Tongue (tissue), 3 donors: ENCODE measurements around the gene PAX7. TPM values are rescaled to one million over a fixed set of nuclear protein-coding genes. Genes with fewer than 3 reads are reported as not detected.

Experiments
- DNase-seq: peaks from one replicate; pipeline ENCODE4 v3.0.0-alpha.2; 2015
- small RNA-seq: library from RNA; depleted of rRNA; stranded (forward); fragments of <200 nt; gene quantifications from one replicate; pipeline ENCODE3, GENCODE V24; 2014; ENCODE audit warnings: low replicate concordance
- total RNA-seq: library from RNA; depleted of rRNA; stranded (reverse); fragments of >200 nt; gene quantifications from one replicate; pipeline ENCODE4 v1.2.3, GENCODE V29; 2014

Gene PAX7
- total RNA-seq, 1 donor from 2014 or later: 41.9 TPM

DNA sequence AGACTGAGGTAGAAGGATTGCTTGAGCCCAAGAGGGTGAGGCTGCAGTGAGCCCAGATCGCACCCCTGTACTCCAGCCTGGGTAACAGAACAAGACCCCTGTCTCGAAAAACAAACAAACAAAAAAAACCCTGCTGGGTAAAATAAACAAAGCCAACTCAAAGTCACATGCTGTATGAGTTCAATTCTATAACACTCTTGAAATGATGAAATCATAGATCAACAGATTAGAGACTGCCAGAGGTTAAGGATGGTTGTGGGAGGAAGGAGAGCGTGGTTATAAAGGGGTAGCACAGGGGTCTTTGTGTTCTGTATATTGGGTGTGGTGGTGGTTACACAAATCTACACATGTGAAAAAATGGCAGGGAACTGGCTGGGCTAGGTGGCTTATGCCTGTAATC, 166.3 kb downstream of the PAX7 start:
- DNase-seq: no peak

Small RNA genes lying within 50 kb of the gene (small RNA-seq; reads per million reads assigned to genes)
- not detected for gene AL031737.1

Other genes starting within 250 kb of the PAX7 start
- gene KLHDC7A, start 149.9 kb upstream of the PAX7 start, total RNA-seq: 0.31 TPM
- gene TAS1R2, start 228.8 kb downstream of the PAX7 start, total RNA-seq: not detected